ENCODE measurements around the gene ZBED4. TPM values are rescaled to one million over a fixed set of nuclear protein-coding genes. Genes with fewer than 3 reads are reported as not detected.

The ZBED4 gene
- total RNA-seq, 1 donor, result 13.4 TPM

DNA sequence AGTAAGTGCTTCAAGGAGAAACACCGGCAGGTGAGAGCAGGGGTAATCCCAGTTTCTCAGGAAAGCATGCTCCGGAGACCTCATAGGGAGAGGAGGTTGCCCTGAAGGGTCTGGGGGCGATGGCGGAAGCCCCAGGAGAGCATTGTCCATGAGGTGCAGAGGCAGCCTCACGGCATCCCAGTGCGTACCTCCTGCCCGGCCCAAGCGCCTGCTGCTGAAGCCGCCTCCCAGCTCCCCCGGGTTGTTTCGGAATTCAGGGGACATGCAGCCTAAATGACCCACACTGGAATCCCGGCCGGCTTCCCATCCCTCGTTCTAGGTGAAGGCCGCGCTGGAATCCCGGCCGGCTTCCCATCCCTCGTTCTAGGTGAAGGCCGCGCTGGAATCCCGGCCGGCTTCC lies 2.7 kb downstream of the ZBED4 start:
- H3K4me3 ChIP-seq (ENCODE audit: low read depth, low read length), result no peak overlapping the region
- TF ChIP-seq, protein P1, sequence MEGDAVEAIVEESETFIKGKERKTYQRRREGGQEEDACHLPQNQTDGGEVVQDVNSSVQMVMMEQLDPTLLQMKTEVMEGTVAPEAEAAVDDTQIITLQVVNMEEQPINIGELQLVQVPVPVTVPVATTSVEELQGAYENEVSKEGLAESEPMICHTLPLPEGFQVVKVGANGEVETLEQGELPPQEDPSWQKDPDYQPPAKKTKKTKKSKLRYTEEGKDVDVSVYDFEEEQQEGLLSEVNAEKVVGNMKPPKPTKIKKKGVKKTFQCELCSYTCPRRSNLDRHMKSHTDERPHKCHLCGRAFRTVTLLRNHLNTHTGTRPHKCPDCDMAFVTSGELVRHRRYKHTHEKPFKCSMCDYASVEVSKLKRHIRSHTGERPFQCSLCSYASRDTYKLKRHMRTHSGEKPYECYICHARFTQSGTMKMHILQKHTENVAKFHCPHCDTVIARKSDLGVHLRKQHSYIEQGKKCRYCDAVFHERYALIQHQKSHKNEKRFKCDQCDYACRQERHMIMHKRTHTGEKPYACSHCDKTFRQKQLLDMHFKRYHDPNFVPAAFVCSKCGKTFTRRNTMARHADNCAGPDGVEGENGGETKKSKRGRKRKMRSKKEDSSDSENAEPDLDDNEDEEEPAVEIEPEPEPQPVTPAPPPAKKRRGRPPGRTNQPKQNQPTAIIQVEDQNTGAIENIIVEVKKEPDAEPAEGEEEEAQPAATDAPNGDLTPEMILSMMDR (IDR thresholded peaks at IDR 0.05; ENCODE audit: insufficient read depth, low read depth, low read length), result no peak

DNA sequence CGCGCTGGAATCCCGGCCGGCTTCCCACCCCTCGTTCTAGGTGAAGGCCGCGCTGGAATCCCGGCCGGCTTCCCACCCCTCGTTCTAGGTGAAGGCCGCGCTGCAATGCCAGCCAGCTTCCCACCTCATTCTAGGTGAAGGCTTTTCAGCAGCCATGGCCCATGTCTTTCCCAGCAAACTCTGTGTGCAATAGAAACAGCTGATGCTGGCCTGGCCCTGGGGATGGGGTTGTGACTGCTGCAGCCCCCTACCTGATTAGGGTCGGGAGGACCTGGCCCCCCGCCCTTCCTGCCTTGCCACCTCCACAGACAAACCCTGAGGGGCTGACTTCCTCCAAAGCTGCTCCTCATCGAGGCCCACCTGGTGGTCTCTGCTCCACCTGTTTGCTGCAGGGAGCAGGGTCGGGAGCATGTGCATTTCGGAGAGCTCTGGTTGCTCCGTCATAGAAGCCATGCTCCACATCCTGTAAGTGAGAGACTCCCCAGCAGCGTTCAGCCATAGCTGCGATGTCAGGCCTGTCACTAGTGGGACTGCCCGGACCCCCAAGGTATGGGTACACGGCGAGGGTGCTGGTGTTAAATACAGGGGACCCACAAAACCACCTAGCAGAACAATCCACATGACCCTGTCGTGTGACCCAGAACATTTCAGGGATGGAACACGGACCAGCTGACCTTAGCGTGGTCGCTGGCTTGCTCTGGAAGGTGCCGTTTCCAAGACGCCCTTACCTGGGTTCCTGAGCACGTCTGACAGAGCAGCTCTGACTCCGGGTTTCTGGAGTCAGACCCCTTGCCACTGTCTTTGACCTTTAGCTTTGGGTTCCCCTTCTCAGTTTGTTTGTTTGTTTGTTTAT lies 3.3 kb downstream of the ZBED4 start:
- no peak overlapping the region for H3K4me3 ChIP-seq (ENCODE audit: low read depth, low read length)
- TF ChIP-seq, protein P1 (IDR thresholded peaks at IDR 0.05; ENCODE audit: insufficient read depth, low read depth, low read length), result no peak
- no peak for DNase-seq (ENCODE audit: low read depth)

More for the DNA sequence above, 2.7 kb downstream of the ZBED4 start:
- DNase-seq (ENCODE audit: low read depth), result no peak

DNA sequence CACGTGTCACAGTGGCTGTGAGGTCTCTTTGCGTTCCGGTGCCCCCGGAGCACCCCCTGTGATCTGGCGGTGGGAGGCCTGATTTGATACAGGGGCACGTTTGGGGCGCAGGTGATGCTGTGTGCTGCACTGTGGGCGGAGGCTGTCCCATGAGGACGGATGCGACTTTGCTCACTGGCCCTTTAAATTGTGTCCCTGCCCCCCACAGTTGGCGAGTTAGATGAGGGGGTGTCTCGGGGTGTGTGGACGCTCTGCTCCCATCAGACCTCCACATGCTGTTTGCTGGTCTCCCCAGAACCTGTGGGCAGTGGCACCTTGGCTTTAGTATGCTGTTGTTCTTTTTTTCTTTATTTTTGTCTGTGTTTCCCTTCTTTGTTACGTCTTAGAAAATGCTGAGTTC lies 5.2 kb downstream of the ZBED4 start:
- no peak overlapping the region for H3K4me3 ChIP-seq (ENCODE audit: low read depth, low read length)
- DNase-seq (ENCODE audit: low read depth), result no peak
- TF ChIP-seq, protein P1 (IDR thresholded peaks at IDR 0.05; ENCODE audit: insufficient read depth, low read depth, low read length), result no peak

DNA sequence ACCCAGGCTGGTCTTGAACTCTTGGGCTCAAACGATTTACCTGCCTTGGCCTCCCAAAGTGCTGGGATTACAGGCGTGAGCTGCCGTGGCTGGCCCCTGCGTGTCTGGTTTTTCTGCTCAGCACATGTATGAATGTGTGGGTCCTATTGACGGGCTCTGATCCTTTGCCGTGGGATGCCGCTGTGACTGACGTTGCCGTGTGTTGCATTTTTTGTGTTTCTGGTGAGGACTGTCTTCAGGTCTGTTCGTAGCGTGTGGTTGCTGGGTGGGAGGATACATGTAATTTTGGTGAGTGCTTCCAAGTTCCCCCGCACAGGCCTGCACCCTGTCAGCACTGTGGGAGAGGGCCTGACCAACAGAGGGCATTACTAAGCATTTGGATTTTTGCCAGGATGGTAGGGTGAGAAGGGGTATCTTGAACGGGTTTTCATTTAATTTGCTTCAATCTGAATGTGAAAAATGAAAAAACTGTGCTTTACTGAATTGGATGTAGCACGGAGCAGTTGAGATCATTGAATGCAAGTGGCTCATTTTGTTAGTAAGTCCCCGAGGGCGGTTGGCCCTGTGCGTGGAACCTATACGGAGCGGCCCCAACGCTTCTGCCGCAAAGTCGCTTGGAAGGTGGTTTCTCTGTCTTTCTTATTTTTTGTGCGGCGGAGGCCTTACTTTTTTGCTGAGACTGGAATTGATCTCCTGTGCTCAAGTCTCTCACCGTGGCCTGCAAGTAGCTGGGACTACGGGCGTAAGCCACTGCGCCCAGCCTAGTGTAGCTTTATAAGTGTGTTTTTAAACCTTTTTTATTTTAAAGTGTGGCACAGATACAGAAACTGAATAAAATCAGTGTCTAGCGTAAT lies 8.2 kb downstream of the ZBED4 start:
- H3K4me3 ChIP-seq (ENCODE audit: low read depth, low read length), result no peak overlapping the region
- DNase-seq (ENCODE audit: low read depth), result no peak
- TF ChIP-seq, protein P1 (IDR thresholded peaks at IDR 0.05; ENCODE audit: insufficient read depth, low read depth, low read length), result no peak

DNA sequence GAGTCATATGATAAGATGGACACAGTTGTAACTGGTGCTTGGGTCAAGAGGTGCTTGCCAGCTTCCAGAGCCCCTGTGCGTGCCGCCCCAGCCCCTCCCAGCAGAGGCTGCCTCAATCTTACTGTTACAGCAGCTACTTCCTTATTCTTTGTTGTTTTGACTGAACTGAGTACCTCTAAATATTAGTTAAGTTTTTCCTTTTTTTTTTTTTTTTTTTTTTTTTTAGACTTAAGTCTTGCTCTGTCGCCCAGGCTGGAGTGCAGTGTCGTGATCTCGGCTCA lies 8.8 kb downstream of the ZBED4 start:
- TF ChIP-seq, protein P1 (IDR thresholded peaks at IDR 0.05; ENCODE audit: insufficient read depth, low read depth, low read length), result no peak
- no peak overlapping the region for H3K4me3 ChIP-seq (ENCODE audit: low read depth, low read length)
- DNase-seq (ENCODE audit: low read depth), result no peak

DNA sequence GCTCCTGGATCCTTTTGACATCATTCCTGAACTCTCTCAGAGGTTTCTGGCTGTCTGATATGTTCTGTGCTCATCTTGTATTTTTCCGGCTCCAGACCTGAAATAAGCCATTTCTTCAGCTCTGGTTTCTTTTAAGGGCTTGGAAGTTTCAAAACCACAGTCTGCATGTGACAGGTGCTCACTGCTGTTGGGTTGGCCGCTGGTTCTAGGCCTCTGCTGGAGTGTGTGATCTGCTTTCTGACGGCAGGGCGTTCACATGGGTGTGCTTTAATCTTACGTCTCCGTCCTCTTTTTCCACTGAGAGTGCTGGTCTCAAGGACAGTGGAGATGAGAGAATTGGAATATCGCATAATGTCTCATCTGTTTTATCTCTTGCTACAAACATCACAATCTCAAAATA lies 10.3 kb downstream of the ZBED4 start:
- peak; percentile 3 for DNase-seq (ENCODE audit: low read depth)
- TF ChIP-seq, protein P1 (IDR thresholded peaks at IDR 0.05; ENCODE audit: insufficient read depth, low read depth, low read length), result no peak
- H3K4me3 ChIP-seq (ENCODE audit: low read depth, low read length), result no peak overlapping the region

Data from fibroblast of villous mesenchyme (primary cell).